BE2C (cell line): ENCODE results near the gene KCNMB1.

Source experiments
- DNase-seq: peaks from one replicate; pipeline ENCODE4 v3.0.0-alpha.2; 2020
- H3K27me3 ChIP-seq: fragments of 250-450 bp; sonication (Bioruptor Pico); 2 replicates; pipeline ENCODE4 v1.5.1; 2020; ENCODE audit warnings: mild to moderate bottlenecking
- H3K36me3 ChIP-seq: fragments of 250-450 bp; sonication (Bioruptor Pico); 2 replicates; pipeline ENCODE4 v1.5.1; 2020; ENCODE audit warnings: mild to moderate bottlenecking
- H3K4me1 ChIP-seq: fragments of 250-450 bp; sonication (Bioruptor Pico); 2 replicates; pipeline ENCODE4 v1.5.1; 2020
- H3K4me3 ChIP-seq: 2 replicates; pipeline ENCODE4 v1.5.1; 2011; ENCODE audit warnings: low read depth, low read length
- H3K9me3 ChIP-seq: fragments of 250-450 bp; sonication (Bioruptor Pico); 2 replicates; pipeline ENCODE4 v1.5.1; 2020
- CTCF ChIP-seq: IDR thresholded peaks from 2 replicates; pipeline ENCODE4 v1.5.1; 2012; ENCODE audit warnings: mild to moderate bottlenecking, low read depth, low read length

KCNMB1 gene

GRCh38 chr5:170420806-170421412, 31.7 kb upstream of the KCNMB1 start:
- Histone ChIP-seq H3K4me1 (no peaks in the 10 kb centered on the region), H3K9me3 (no peaks in the 10 kb centered on the region), H3K27me3 (no peaks in the 10 kb centered on the region; the same call in 1 of the 2 replicates), H3K4me3 (no peak overlapping the region), H3K36me3 (no peaks in the 10 kb centered on the region)
- peak; percentile 72 for DNase-seq
- peak; percentile 87 for TF ChIP-seq CTCF

GRCh38 chr5:170419643-170420042, 30.5 kb upstream of the KCNMB1 start:
- DNase-seq = no peak
- no peak for TF ChIP-seq CTCF
- no peaks in the 10 kb centered on the region for H3K36me3 ChIP-seq

GRCh38 chr5:170418736-170419135, 29.6 kb upstream of the KCNMB1 start:
- TF ChIP-seq CTCF = no peak
- Histone ChIP-seq H3K36me3 (no peaks in the 10 kb centered on the region), H3K9me3 (no peaks in the 10 kb centered on the region), H3K27me3 (no peaks in the 10 kb centered on the region; the same call in none of the 2 replicates), H3K4me1 (no peaks in the 10 kb centered on the region; the same call in 1 of the 2 replicates), H3K4me3 (no peak overlapping the region)
- no peak for DNase-seq

More at GRCh38 chr5:170419643-170420042, 30.5 kb upstream of the KCNMB1 start:
- Histone ChIP-seq H3K9me3 (no peaks in the 10 kb centered on the region), H3K27me3 (no peaks in the 10 kb centered on the region; the same call in none of the 2 replicates), H3K4me1 (no peaks in the 10 kb centered on the region), H3K4me3 (no peak overlapping the region)

- DNase-seq = no peak
- no peaks in the 10 kb centered on the region for H3K36me3 ChIP-seq
These were observed 27.4 kb upstream of the KCNMB1 start for GRCh38 chr5:170416526-170416925.

GRCh38 chr5:170414786-170415185, 25.6 kb upstream of the KCNMB1 start:
- Histone ChIP-seq H3K36me3 (no peaks in the 10 kb centered on the region), H3K4me3 (no peak overlapping the region), H3K4me1 (no peaks in the 10 kb centered on the region; the same call in 1 of the 2 replicates), H3K27me3 (no peaks in the 10 kb centered on the region; the same call in none of the 2 replicates), H3K9me3 (no peaks in the 10 kb centered on the region)
- DNase-seq = no peak
- no peak for TF ChIP-seq CTCF

More at GRCh38 chr5:170416526-170416925, 27.4 kb upstream of the KCNMB1 start:
- Histone ChIP-seq H3K4me3 (no peak overlapping the region), H3K9me3 (no peaks in the 10 kb centered on the region), H3K4me1 (no peaks in the 10 kb centered on the region; the same call in 1 of the 2 replicates), H3K27me3 (no peaks in the 10 kb centered on the region; the same call in none of the 2 replicates)
- no peak for TF ChIP-seq CTCF

- Histone ChIP-seq H3K9me3 (no peaks in the 10 kb centered on the region), H3K27me3 (no peaks in the 10 kb centered on the region; the same call in none of the 2 replicates), H3K36me3 (no peaks in the 10 kb centered on the region), H3K4me1 (no peaks in the 10 kb centered on the region; the same call in 1 of the 2 replicates), H3K4me3 (no peak overlapping the region)
- DNase-seq = no peak
- TF ChIP-seq CTCF = no peak
These were observed 24.7 kb upstream of the KCNMB1 start for GRCh38 chr5:170413897-170414296.
